K562 (cell line): Measurements from ENCODE around the gene SNPH. TPM values are rescaled to one million over a fixed set of nuclear protein-coding genes. Genes with fewer than 3 reads are reported as not detected.

ENCODE experiments used
- ATAC-seq: fragments of 200-7000 bp; cut with Tn5 transposase; 3 replicates; pipeline ENCODE4 v1.9.1; 2020; ENCODE audit warnings: moderate library complexity
- BruUV-seq: library from RNA; stranded (reverse); fragments of 400-500 nt; replicated peaks from 2 replicates; lab custom pipeline; 2021; lab: Mats Ljungman, UMichigan
- CTCF ChIA-PET: fragments of 300-600 bp; formaldehyde crosslinking; extraction: SDS; loops from one replicate; lab custom pipeline; 2021; ENCODE audit warnings: low intra/inter-chr PET ratio; lab: Yijun Ruan, JAX
- POLR2A ChIA-PET: fragments of 300-600, 350-650 bp; sonication (Branson Sonifier 250); formaldehyde crosslinking; extraction: SDS; loops from one replicate; lab custom pipeline; 2021; ENCODE audit warnings: antibody characterized with exemption, inconsistent platforms; lab: Yijun Ruan, JAX
- DNase-seq, 4 experiments: peaks; one replicate each; pipeline versions ENCODE4 v3.0.0 to v3.0.0-alpha.2; 2011 to 2018; ENCODE audit warnings: low spot score in 3 of 4, mixed read lengths in 3 of 4; ENCODE audit errors: extremely low read depth in 1 of 4
- FAIRE-seq: peaks from 2 replicates; lab custom pipeline; 2011; peaks lifted over from hg19 to GRCh38; lab: Jason Lieb, UNC
- H2AFZ ChIP-seq: 2 replicates; pipeline ENCODE4 v1.6.0; 2011; ENCODE audit warnings: low read depth, low read length, control low read depth, inconsistent platforms
- H3K27ac ChIP-seq: fragments of 200-600 bp; 3 replicates; pipeline ENCODE4 v1.8.0; 2011; ENCODE audit warnings: low read depth, mild to moderate bottlenecking, control low read depth, inconsistent platforms, low read length, moderate library complexity, mixed read lengths; ENCODE audit errors: extremely low read depth
- H3K27me3 ChIP-seq, 2 experiments: fragments of 300-600 bp in 1 of 2; 2 replicates in 1 of 2; 3 replicates in 1 of 2; pipeline versions ENCODE4 v1.6.0 to v1.8.0; 2011; ENCODE audit warnings: inconsistent platforms in 2 of 2, low read length in 2 of 2, mild to moderate bottlenecking in 1 of 2, mixed read lengths in 1 of 2, moderate library complexity in 1 of 2; ENCODE audit not compliant: control insufficient read depth in 2 of 2, insufficient read depth in 2 of 2
- H3K36me3 ChIP-seq: fragments of 300-600 bp; 3 replicates; pipeline ENCODE4 v1.8.0; 2011; ENCODE audit warnings: mild to moderate bottlenecking, low read length, inconsistent platforms; ENCODE audit not compliant: control insufficient read depth, insufficient read depth
- H3K4me1 ChIP-seq, 2 experiments: fragments of 200-600 bp in 1 of 2; replicated peaks in 1 of 2; 2 replicates in 1 of 2; 3 replicates in 1 of 2; pipeline versions ENCODE4 v1.5.1 to v1.8.0; 2011; ENCODE audit warnings: inconsistent platforms in 2 of 2, low read length in 2 of 2, mild to moderate bottlenecking in 1 of 2, mixed read lengths in 1 of 2, moderate library complexity in 1 of 2; ENCODE audit not compliant: control insufficient read depth in 2 of 2, insufficient read depth in 2 of 2
- H3K4me2 ChIP-seq: 2 replicates; pipeline ENCODE4 v1.6.1; 2011; ENCODE audit warnings: low read length, control low read depth, inconsistent platforms, mixed read lengths; ENCODE audit not compliant: insufficient read depth
- H3K4me3 ChIP-seq: fragments of 200-600 bp; sonication (generic), shearing (Covaris generic); 2 replicates; pipeline ENCODE4 v1.5.1; 2016; ENCODE audit warnings: control low read depth, inconsistent platforms
- H3K79me2 ChIP-seq: fragments of 200-600 bp; 3 replicates; pipeline ENCODE4 v1.8.0; 2011; ENCODE audit warnings: low read length, inconsistent platforms; ENCODE audit not compliant: control insufficient read depth, insufficient read depth
- H3K9ac ChIP-seq, 2 experiments: 2 replicates each; pipeline versions ENCODE4 v1.6.0 to v1.6.1; 2011; ENCODE audit warnings: low read depth in 2 of 2, low read length in 2 of 2, control low read depth in 1 of 2, inconsistent platforms in 1 of 2, mild to moderate bottlenecking in 1 of 2, mixed read lengths in 1 of 2; ENCODE audit not compliant: insufficient read depth in 1 of 2
- H3K9me1 ChIP-seq: one replicate; pipeline ENCODE4 v1.6.0; 2011; ENCODE audit warnings: inconsistent platforms, mild to moderate bottlenecking, low read length, moderate library complexity; ENCODE audit not compliant: control insufficient read depth, insufficient read depth
- H3K9me3 ChIP-seq: replicated peaks from 2 replicates; pipeline ENCODE4 v1.5.1; 2011; ENCODE audit warnings: low read depth, low read length, inconsistent platforms; ENCODE audit not compliant: control insufficient read depth, insufficient read depth
- H4K20me1 ChIP-seq: replicated peaks from 2 replicates; pipeline ENCODE4 v1.6.1; 2011; ENCODE audit warnings: low read length, inconsistent platforms, mixed read lengths; ENCODE audit not compliant: control insufficient read depth, insufficient read depth
- CTBP1 ChIP-seq: fragments of 450-650 bp; IDR thresholded peaks from 2 replicates; pipeline ENCODE4 v1.6.1; 2016; ENCODE audit warnings: borderline replicate concordance
- DDX20 ChIP-seq: fragments of 450-650 bp; IDR thresholded peaks from 2 replicates; pipeline ENCODE4 v1.6.1; 2016; ENCODE audit warnings: missing genetic modification characterization, low read depth, mild to moderate bottlenecking, missing compliant biosample characterization, moderate library complexity
- FOXA3 ChIP-seq, 2 experiments: fragments of 450-650 bp in 1 of 2; sonication (generic) in 1 of 2; formaldehyde crosslinking; IDR thresholded peaks in 1 of 2; conservative IDR thresholded peaks in 1 of 2; 2 replicates each; pipeline versions ENCODE4 v1.4.0 to v1.8.0; 2020 to 2022; ENCODE audit warnings: mild to moderate bottlenecking in 2 of 2, missing genetic modification reagents in 1 of 2
- MTA1 ChIP-seq: fragments of 450-650 bp; IDR thresholded peaks from 2 replicates; pipeline ENCODE4 v1.6.1; 2017; ENCODE audit warnings: borderline replicate concordance
- NR4A1 ChIP-seq, 2 experiments: fragments of 250-450 bp in 1 of 2; fragments of 450-650 bp in 1 of 2; sonication (Bioruptor Pico) in 1 of 2; IDR thresholded peaks; 2 replicates each; pipeline versions ENCODE4 v1.4.0 to v1.6.1; 2016 to 2020; ENCODE audit warnings: mild to moderate bottlenecking in 2 of 2, missing compliant biosample characterization in 1 of 2, missing genetic modification characterization in 1 of 2, moderate library complexity in 1 of 2
- RHOXF2B ChIP-seq: fragments of 250-450 bp; sonication (Bioruptor Pico); conservative IDR thresholded peaks from 2 replicates; pipeline ENCODE4 v1.5.1; 2021
- SFPQ ChIP-seq: fragments of 200-400 bp; formaldehyde crosslinking; IDR thresholded peaks from 2 replicates; pipeline ENCODE4 v1.6.1; 2017; ENCODE audit warnings: mild to moderate bottlenecking, low read depth, low read length, moderate library complexity
- THAP12 ChIP-seq: fragments of 250-450 bp; sonication (Bioruptor Pico); IDR thresholded peaks from 2 replicates; pipeline ENCODE4 v1.9.0; 2021; ENCODE audit warnings: mild to moderate bottlenecking, inconsistent platforms
- TSC22D4 ChIP-seq: fragments of 450-650 bp; IDR thresholded peaks from 2 replicates; pipeline ENCODE4 v1.6.1; 2016; ENCODE audit warnings: missing genetic modification characterization, missing biosample characterization, control low read depth
- ZNF175 ChIP-seq: fragments of 200-800 bp; sonication (Bioruptor generic); IDR thresholded peaks from 2 replicates; pipeline ENCODE4 v1.6.1; 2016; ENCODE audit warnings: low read depth, mild to moderate bottlenecking, missing genetic modification characterization, missing compliant biosample characterization
- in situ Hi-C: fragments of 300-500 bp; cut with MboI; formaldehyde crosslinking; loops from 4 replicates; pipeline ENCODE4 v1.15.0; 2018; ENCODE audit warnings: inconsistent platforms, mixed read lengths
- intact Hi-C: fragments of 100-400 bp; cut with micrococcal nuclease; formaldehyde crosslinking; loops from 2 replicates; pipeline ENCODE4 v1.14.2; 2022
- polyA plus RNA-seq, 8 experiments: library from polyadenylated mRNA; depleted of rRNA in 4 of 8; stranded (reverse) in 5 of 8; unstranded in 3 of 8; fragments of >200 nt; fragmentation: Nextera tagmentation in 2 of 8; fragmentation: Illumina TruSeq in 1 of 8; extraction: Ambion mirVana in 2 of 8; extraction: Trizol in 1 of 8; gene quantifications; 2 replicates each; pipeline versions ENCODE4 v1.2.1 to v1.2.3, GENCODE V29; 2011 to 2014; ENCODE audit warnings: inconsistent platforms in 1 of 8, missing spikeins in 1 of 8
- total RNA-seq, 7 experiments: library from RNA; depleted of rRNA in 6 of 7; stranded (reverse); fragments of >200 nt in 6 of 7; fragmentation: Illumina TruSeq in 2 of 7; extraction: Trizol in 2 of 7; gene quantifications; 2 replicates each; pipeline versions ENCODE4 v1.2.1 to v1.2.3, GENCODE V29; 2011 to 2021; ENCODE audit warnings: low replicate concordance in 1 of 7

Gene SNPH
- total and polyA plus RNA-seq, 9 of the 15 experiments (the other 6 are each of a cell fraction or from before 2014, with no cell fraction given), result 0.03 to 4.2 (median 1.4) TPM

GRCh38 chr20:1245578-1245977 lies 20.5 kb upstream of the SNPH start (continued):
- TF ChIP-seq TSC22D4 (tag), result no peak
- no peak for TF ChIP-seq SFPQ
- no peak for TF ChIP-seq MTA1
- TF ChIP-seq THAP12 (CRISPR knock-in tag), result no peak
- TF ChIP-seq CTBP1, result no peak
- TF ChIP-seq ZNF175 (CRISPR knock-in tag), result no peak

GRCh38 chr20:1247689-1248088 lies 18.4 kb upstream of the SNPH start:
- BruUV-seq, result no TSS peak
- intact Hi-C loops, result no loop called here
- H3K9me1 ChIP-seq, result no peaks in the 10 kb centered on the region
- no peak overlapping the region for H3K9ac ChIP-seq
- no peaks in the 10 kb centered on the region for H3K79me2 ChIP-seq
- POLR2A ChIA-PET, result interaction anchor here (0.6 to 1.1 kb wide), 2 partner anchors 41 to 78 kb away, joined by 3 to 4 read pairs; no protein-coding TSS in a partner anchor
- H4K20me1 ChIP-seq, result no peaks in the 10 kb centered on the region
- no peaks in the 10 kb centered on the region for H3K9me3 ChIP-seq
- DNase-seq (no peak), ATAC-seq (no peak), FAIRE-seq (no peak)
- H3K4me3 ChIP-seq, result no peak overlapping the region
- in situ Hi-C loops, result no loop called here
- CTCF ChIA-PET, result no interaction called here
- peak overlapping the region; percentile 15; the same call in 1 of the 2 replicates for H2AFZ ChIP-seq
- H3K4me2 ChIP-seq, result no peak overlapping the region
- peaks cover 0 to 15% of the 10 kb centered on the region in 2 experiments; a peak in 2 of 5 replicates for H3K4me1 ChIP-seq
- no peak overlapping the region for H3K27ac ChIP-seq
- H3K36me3 ChIP-seq, result no peaks in the 10 kb centered on the region; the same call in 2 of the 3 replicates
- no peaks in the 10 kb centered on the region for H3K27me3 ChIP-seq
- TF ChIP-seq RHOXF2B (CRISPR knock-in tag) (no peak), FOXA3 (CRISPR knock-in tag; conservative IDR thresholded peaks at IDR 0.05 in 1 of 2, IDR thresholded peaks at IDR 0.05 in 1 of 2) (no peak), NR4A1 (CRISPR knock-in tag; IDR thresholded peaks at IDR 0.05) (no peak), NR4A1 (tag; IDR thresholded peaks at IDR 0.05) (no peak), DDX20 (no peak)
